ENCODE data around the gene CNN2.

The CNN2 gene

GRCh38 chr19:986083-986482 is 40.3 kb upstream of the CNN2 start:
- DNase-seq (ENCODE audit: low read depth): no peak
- no peak overlapping the region for H3K4me3 ChIP-seq (ENCODE audit: low read length)
- TF ChIP-seq CTCF (conservative IDR thresholded peaks at IDR 0.05; ENCODE audit: low read depth, low read length): no peak

DNA sequence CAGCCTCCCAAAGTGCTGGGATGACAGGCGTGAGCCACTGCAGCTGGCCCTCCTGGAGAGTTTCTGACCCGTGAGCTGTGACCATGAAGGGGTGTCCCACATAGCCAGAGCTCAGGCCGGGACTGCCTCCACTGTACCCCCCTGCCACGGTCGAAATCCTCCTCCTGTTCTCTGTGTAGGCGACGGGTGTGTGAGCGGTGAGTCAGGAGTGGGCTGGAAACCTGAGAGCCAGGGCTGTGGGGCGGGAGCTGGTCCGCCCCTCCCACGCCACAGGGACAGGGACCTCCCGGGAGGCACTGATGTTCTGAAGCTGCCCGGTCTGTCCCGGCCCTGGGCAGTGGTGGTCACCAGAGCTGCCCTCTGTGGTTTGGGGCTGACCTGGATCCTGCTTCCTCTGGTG is 38.3 kb upstream of the CNN2 start:
- DNase-seq (ENCODE audit: low read depth): no peak
- no peak for TF ChIP-seq CTCF (conservative IDR thresholded peaks at IDR 0.05; ENCODE audit: low read depth, low read length)
- no peak overlapping the region for H3K4me3 ChIP-seq (ENCODE audit: low read length)

GRCh38 chr19:988510-988909 is 37.9 kb upstream of the CNN2 start:
- H3K4me3 ChIP-seq (ENCODE audit: low read length): no peak overlapping the region
- DNase-seq (ENCODE audit: low read depth): no peak
- no peak for TF ChIP-seq CTCF (conservative IDR thresholded peaks at IDR 0.05; ENCODE audit: low read depth, low read length)

DNA sequence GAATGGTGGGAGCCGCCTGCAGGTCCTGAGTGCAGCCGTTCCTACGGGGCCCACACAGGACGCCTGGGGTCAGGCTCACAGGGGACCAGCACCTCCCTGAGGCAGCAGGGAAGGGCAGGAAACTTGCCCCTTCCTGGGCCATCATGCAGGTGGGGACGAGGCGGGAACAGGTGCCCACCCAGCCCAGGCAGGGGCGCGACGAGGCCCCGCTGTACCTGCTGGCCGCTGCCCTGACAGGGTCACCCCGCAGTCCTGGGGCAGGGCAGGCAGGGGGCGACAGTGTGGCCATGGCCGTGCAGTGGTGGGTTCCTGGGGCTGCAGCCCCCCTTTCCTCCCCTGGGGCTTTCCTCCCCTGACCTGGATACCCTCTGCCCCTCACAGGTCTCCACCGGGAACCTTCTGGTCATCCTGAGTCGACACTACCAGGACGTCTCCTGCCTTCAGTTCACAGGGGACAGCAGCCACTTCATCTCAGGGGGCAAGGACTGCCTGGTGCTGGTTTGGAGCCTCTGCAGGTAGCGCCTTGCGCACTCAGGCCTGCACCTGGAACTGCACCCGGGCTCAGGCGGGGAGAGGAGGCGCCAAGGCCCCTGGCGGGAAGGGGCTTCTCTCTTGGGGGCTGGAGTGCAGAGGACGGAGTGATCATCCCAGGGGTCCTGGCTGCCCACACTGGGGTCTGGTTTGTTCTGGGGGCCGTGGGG is 36.9 kb upstream of the CNN2 start:
- TF ChIP-seq CTCF (conservative IDR thresholded peaks at IDR 0.05; ENCODE audit: low read depth, low read length): peak; percentile 47
- no peak for DNase-seq (ENCODE audit: low read depth)
- no peak overlapping the region for H3K4me3 ChIP-seq (ENCODE audit: low read length)

- H3K4me3 ChIP-seq (ENCODE audit: low read length): no peak overlapping the region
- TF ChIP-seq CTCF (conservative IDR thresholded peaks at IDR 0.05; ENCODE audit: low read depth, low read length): no peak
- DNase-seq (ENCODE audit: low read depth): peak; percentile 57
Measured at GRCh38 chr19:990119-990571, 36.3 kb upstream of the CNN2 start.

DNA sequence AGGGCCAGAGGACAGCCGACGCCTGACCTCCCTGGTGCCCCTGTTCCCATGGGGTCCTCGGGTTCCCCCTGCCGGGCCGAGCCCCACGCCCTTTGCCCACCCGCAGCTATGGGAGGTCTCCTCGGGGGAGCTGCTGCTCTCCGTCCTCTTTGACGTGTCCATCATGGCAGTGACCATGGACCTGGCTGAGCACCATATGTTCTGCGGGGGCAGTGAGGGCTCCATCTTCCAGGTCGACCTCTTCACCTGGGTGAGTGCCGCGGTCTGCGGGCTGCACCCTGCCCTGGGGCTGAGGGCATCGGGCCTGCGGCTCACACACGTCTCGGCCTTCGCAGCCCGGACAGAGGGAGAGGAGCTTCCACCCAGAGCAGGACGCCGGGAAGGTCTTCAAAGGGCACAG is 35.7 kb upstream of the CNN2 start:
- no peak overlapping the region for H3K4me3 ChIP-seq (ENCODE audit: low read length)
- DNase-seq (ENCODE audit: low read depth): no peak
- no peak for TF ChIP-seq CTCF (conservative IDR thresholded peaks at IDR 0.05; ENCODE audit: low read depth, low read length)

GRCh38 chr19:991174-991931 is 35.1 kb upstream of the CNN2 start:
- no peak overlapping the region for H3K4me3 ChIP-seq (ENCODE audit: low read length)
- no peak for DNase-seq (ENCODE audit: low read depth)
- TF ChIP-seq CTCF (conservative IDR thresholded peaks at IDR 0.05; ENCODE audit: low read depth, low read length): no peak

Measured in retinal pigment epithelial cell (primary cell).